ENCODE measurements around the gene INSIG1. TPM values are rescaled to one million over a fixed set of nuclear protein-coding genes. Genes with fewer than 3 reads are reported as not detected.

INSIG1 gene
- polyA plus RNA-seq, 1 of the 3 experiments (the other 2 are of a cell fraction) = 6.4 TPM

DNA sequence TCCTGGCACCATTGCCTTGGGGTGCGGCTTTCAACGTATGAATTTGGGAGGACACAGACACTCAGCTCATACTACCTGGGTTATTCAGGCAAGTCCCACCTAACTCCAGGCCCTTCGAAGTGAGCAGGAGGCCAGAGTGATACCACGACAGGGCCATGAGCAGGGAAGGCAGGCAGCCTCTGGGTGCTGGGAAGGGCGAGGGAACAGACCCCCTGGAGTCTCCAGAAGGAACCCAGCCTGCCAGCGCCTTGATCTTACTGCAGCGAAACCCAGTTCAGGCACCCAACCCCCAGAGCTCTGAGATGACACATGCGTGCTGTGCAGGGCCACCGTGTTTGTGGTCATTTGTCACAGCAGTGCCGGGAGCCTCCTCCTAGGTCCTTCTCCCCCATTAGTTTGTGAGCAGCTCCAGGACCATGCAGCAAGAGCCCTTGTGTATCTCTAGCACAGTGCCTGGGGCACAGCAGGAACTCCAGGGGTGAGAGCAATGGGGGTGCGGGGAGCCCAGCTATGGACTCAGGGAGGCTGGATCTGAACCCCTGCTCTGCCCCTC lies 7.7 kb upstream of the INSIG1 start:
- Histone ChIP-seq H3K4me1 (ENCODE audit: control insufficient read depth in 1 of 2, insufficient read depth in 2 of 2, low read depth in 1 of 2, low read length in 1 of 2) (no peaks in the 10 kb centered on the region), H3K4me2 (no peak overlapping the region), H3K9ac (no peak overlapping the region), H3K27ac (ENCODE audit: low read depth in 2 of 2, low read length in 1 of 2) (no peak overlapping the region), H3K79me2 (ENCODE audit: insufficient read depth) (no peaks in the 10 kb centered on the region), H2AFZ (ENCODE audit: low read depth) (no peak overlapping the region), H3F3A (replicated peaks; ENCODE audit: insufficient read depth) (no peaks in the 10 kb centered on the region), H3K9me3 (no peaks in the 10 kb centered on the region), H3K4me3 (ENCODE audit: low read depth in 2 of 2, low read length in 1 of 2) (no peak overlapping the region), H3K27me3 (ENCODE audit: insufficient read depth) (peaks cover 19% of the 10 kb centered on the region), H3K36me3 (replicated peaks in 1 of 2; ENCODE audit: control insufficient read depth in 1 of 2, insufficient read depth in 2 of 2, low read length in 1 of 2) (no peaks in the 10 kb centered on the region), H4K20me1 (ENCODE audit: insufficient read depth) (no peaks in the 10 kb centered on the region), H3K9me2 (no peaks in the 10 kb centered on the region)
- CTCF ChIA-PET = interaction anchor here (1.2 kb wide), 1 partner anchor 362 kb away, joined by 4 read pairs; no protein-coding TSS in a partner anchor
- 53% methylated on average over 8 of the region's 11 CpGs for WGBS (ENCODE audit: low lambda C conversion rate)
- TF ChIP-seq, protein P1, sequence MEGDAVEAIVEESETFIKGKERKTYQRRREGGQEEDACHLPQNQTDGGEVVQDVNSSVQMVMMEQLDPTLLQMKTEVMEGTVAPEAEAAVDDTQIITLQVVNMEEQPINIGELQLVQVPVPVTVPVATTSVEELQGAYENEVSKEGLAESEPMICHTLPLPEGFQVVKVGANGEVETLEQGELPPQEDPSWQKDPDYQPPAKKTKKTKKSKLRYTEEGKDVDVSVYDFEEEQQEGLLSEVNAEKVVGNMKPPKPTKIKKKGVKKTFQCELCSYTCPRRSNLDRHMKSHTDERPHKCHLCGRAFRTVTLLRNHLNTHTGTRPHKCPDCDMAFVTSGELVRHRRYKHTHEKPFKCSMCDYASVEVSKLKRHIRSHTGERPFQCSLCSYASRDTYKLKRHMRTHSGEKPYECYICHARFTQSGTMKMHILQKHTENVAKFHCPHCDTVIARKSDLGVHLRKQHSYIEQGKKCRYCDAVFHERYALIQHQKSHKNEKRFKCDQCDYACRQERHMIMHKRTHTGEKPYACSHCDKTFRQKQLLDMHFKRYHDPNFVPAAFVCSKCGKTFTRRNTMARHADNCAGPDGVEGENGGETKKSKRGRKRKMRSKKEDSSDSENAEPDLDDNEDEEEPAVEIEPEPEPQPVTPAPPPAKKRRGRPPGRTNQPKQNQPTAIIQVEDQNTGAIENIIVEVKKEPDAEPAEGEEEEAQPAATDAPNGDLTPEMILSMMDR (IDR thresholded peaks at IDR 0.05) = no peak
- no peak for TF ChIP-seq SIN3A (IDR thresholded peaks at IDR 0.05; ENCODE audit: borderline replicate concordance, low read depth, low read length)
- no peak for TF ChIP-seq RXRA (IDR thresholded peaks at IDR 0.05; ENCODE audit: borderline replicate concordance, low read depth)
- POLR2A ChIA-PET = no interaction called here
- DNase-seq = no peak

DNA sequence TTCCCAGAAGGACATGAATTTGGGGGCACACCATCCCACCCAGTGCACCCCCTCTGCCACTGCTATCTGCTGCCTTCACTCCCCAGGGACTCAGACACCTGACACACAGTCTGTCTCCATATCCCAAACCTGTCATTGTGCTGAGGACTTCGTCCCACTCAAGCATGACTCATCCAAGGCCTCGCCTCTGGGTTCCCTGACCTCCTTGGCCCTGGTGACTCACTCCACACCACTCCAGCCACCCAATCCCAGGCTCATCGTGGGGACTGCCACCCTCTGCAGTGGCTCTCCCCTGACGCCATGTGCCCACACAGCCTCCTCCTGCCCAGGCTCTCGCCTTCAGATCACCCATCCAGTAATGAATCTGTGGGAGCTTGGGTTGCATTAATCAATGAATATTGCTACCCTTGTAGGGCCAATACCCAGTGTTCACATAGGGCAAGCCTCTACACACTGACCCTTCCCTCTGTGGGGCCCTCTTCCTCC lies 6.6 kb upstream of the INSIG1 start:
- peak; percentile 67 for TF ChIP-seq FOSL2 (IDR thresholded peaks at IDR 0.05; ENCODE audit: borderline replicate concordance, low read depth)
- TF ChIP-seq TEAD4 (IDR thresholded peaks at IDR 0.05; ENCODE audit: borderline replicate concordance, insufficient read depth) = no peak
- TF ChIP-seq, protein P2, sequence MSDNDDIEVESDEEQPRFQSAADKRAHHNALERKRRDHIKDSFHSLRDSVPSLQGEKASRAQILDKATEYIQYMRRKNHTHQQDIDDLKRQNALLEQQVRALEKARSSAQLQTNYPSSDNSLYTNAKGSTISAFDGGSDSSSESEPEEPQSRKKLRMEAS (IDR thresholded peaks at IDR 0.05; ENCODE audit: low read depth) = 0 out of 2 replicates have a peak, but pooled peaks have one; percentile 17
- Histone ChIP-seq H3K9ac (no peak overlapping the region), H3K27me3 (ENCODE audit: insufficient read depth) (peaks cover 15% of the 10 kb centered on the region; the same call in 1 of the 2 replicates), H3K4me3 (ENCODE audit: low read depth in 2 of 2, low read length in 1 of 2) (no peak overlapping the region), H3K36me3 (replicated peaks in 1 of 2; ENCODE audit: control insufficient read depth in 1 of 2, insufficient read depth in 2 of 2, low read length in 1 of 2) (no peaks in the 10 kb centered on the region), H3K9me2 (no peaks in the 10 kb centered on the region), H3K4me2 (no peak overlapping the region), H4K20me1 (ENCODE audit: insufficient read depth) (no peaks in the 10 kb centered on the region), H3F3A (replicated peaks; ENCODE audit: insufficient read depth) (no peaks in the 10 kb centered on the region), H3K79me2 (ENCODE audit: insufficient read depth) (no peaks in the 10 kb centered on the region), H3K9me3 (no peaks in the 10 kb centered on the region), H3K27ac (ENCODE audit: low read depth in 2 of 2, low read length in 1 of 2) (no peak overlapping the region), H3K4me1 (ENCODE audit: control insufficient read depth in 1 of 2, insufficient read depth in 2 of 2, low read depth in 1 of 2, low read length in 1 of 2) (no peaks in the 10 kb centered on the region; a peak in 1 of 4 replicates), H2AFZ (ENCODE audit: low read depth) (no peak overlapping the region)
- 52% methylated on average over 4 of the region's 5 CpGs for WGBS (ENCODE audit: low lambda C conversion rate)
- POLR2A ChIA-PET = no interaction called here
- no peak for DNase-seq
- CTCF ChIA-PET = interaction anchor here (2.0 kb wide), 1 partner anchor 53 kb away, joined by 7 read pairs; no protein-coding TSS in a partner anchor

DNA sequence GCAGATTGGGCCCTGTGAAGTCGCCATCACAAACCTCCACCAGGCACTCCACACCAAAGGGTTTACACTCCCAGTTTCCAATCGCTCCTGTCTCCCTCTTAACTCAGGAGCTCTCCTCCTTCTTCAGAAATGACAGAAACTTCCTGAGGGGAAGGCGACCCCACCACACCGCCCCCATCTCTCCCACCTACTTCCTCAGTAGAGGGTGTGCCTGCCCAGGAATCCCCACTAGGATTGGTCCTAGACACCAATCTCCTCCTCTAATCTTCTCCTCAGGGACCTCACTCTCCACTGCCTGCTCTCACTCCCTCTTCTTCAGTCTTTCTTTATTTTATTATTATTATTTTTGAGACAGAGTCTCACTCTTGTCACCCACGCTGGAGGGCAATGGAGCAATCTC lies 5.9 kb upstream of the INSIG1 start:
- Histone ChIP-seq H3K27me3 (ENCODE audit: insufficient read depth) (peaks cover 10% of the 10 kb centered on the region; the same call in 1 of the 2 replicates), H3K4me2 (no peak overlapping the region), H3K79me2 (ENCODE audit: insufficient read depth) (no peaks in the 10 kb centered on the region), H3K4me3 (ENCODE audit: low read depth in 2 of 2, low read length in 1 of 2) (no peak overlapping the region), H3K4me1 (ENCODE audit: control insufficient read depth in 1 of 2, insufficient read depth in 2 of 2, low read depth in 1 of 2, low read length in 1 of 2) (peaks cover 2 to 6% of the 10 kb centered on the region in 2 experiments; a peak in 3 of 4 replicates), H4K20me1 (ENCODE audit: insufficient read depth) (no peaks in the 10 kb centered on the region), H3K9ac (no peak overlapping the region), H2AFZ (ENCODE audit: low read depth) (no peak overlapping the region), H3K9me3 (no peaks in the 10 kb centered on the region), H3K27ac (ENCODE audit: low read depth in 2 of 2, low read length in 1 of 2) (no peak overlapping the region), H3F3A (replicated peaks; ENCODE audit: insufficient read depth) (no peaks in the 10 kb centered on the region), H3K36me3 (replicated peaks in 1 of 2; ENCODE audit: control insufficient read depth in 1 of 2, insufficient read depth in 2 of 2, low read length in 1 of 2) (no peaks in the 10 kb centered on the region), H3K9me2 (no peaks in the 10 kb centered on the region)
- TF ChIP-seq EP300 (IDR thresholded peaks at IDR 0.05; ENCODE audit: borderline replicate concordance in 1 of 2, low read depth in 1 of 2, low read length in 1 of 2) (no peak), FOXJ3 (CRISPR knock-in tag; IDR thresholded peaks at IDR 0.05) (no peak), NRF1 (IDR thresholded peaks at IDR 0.05; ENCODE audit: low read depth, low read length) (no peak), RAD21 (IDR thresholded peaks at IDR 0.05; ENCODE audit: low read length) (no peak), FOSL2 (IDR thresholded peaks at IDR 0.05; ENCODE audit: borderline replicate concordance, low read depth) (no peak)
- TF ChIP-seq, protein P1 (IDR thresholded peaks at IDR 0.05) = no peak
- TF ChIP-seq, protein P3, sequence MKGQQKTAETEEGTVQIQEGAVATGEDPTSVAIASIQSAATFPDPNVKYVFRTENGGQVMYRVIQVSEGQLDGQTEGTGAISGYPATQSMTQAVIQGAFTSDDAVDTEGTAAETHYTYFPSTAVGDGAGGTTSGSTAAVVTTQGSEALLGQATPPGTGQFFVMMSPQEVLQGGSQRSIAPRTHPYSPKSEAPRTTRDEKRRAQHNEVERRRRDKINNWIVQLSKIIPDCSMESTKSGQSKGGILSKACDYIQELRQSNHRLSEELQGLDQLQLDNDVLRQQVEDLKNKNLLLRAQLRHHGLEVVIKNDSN (IDR thresholded peaks at IDR 0.05; ENCODE audit: borderline replicate concordance, low read depth) = no peak
- ChIA-PET POLR2A (no interaction called here), CTCF (interaction anchor here (2.0 kb wide), 1 partner anchor 52 kb away, joined by 7 read pairs; no protein-coding TSS in a partner anchor)
- DNase-seq = no peak
- 62% methylated on average over 5 of the region's 5 CpGs for WGBS (ENCODE audit: low lambda C conversion rate)

All from SK-N-SH (cell line).